HepG2 (cell line): Measurements from ENCODE around the gene IRAK4. TPM values are rescaled to one million over a fixed set of nuclear protein-coding genes. Genes with fewer than 3 reads are reported as not detected.

ENCODE experiments used
- CBFB ChIP-seq: sonication (generic); formaldehyde crosslinking; IDR thresholded peaks from 2 replicates; pipeline ENCODE4 v1.4.0; 2020; ENCODE audit warnings: missing genetic modification reagents
- GLI4 ChIP-seq: sonication (generic); formaldehyde crosslinking; IDR thresholded peaks from 2 replicates; pipeline ENCODE4 v1.5.1; 2020; ENCODE audit warnings: missing genetic modification reagents, mild to moderate bottlenecking, moderate library complexity, borderline replicate concordance
- JUND ChIP-seq: sonication (generic); formaldehyde crosslinking; IDR thresholded peaks from 2 replicates; pipeline ENCODE4 v1.8.0; 2022; ENCODE audit warnings: mild to moderate bottlenecking, missing genetic modification reagents
- WIZ ChIP-seq: sonication (generic); formaldehyde crosslinking; IDR thresholded peaks from 2 replicates; pipeline ENCODE4 v1.5.1; 2020; ENCODE audit warnings: mild to moderate bottlenecking, missing genetic modification reagents
- ZMYM3 ChIP-seq: sonication (generic); formaldehyde crosslinking; IDR thresholded peaks from 2 replicates; pipeline ENCODE4 v1.5.1; 2020; ENCODE audit warnings: mild to moderate bottlenecking, missing genetic modification reagents
- ZNF260 ChIP-seq: sonication (generic); formaldehyde crosslinking; IDR thresholded peaks from 2 replicates; pipeline ENCODE4 v1.4.0; 2020; ENCODE audit warnings: missing genetic modification reagents, low read depth, mild to moderate bottlenecking, borderline replicate concordance
- ZNF30 ChIP-seq: sonication (generic); formaldehyde crosslinking; IDR thresholded peaks from 2 replicates; pipeline ENCODE4 v1.5.0; 2020; ENCODE audit warnings: mild to moderate bottlenecking, missing genetic modification reagents
- ZNF530 ChIP-seq: sonication (generic); formaldehyde crosslinking; IDR thresholded peaks from 2 replicates; pipeline ENCODE4 v1.5.0; 2020; ENCODE audit warnings: low read depth, mild to moderate bottlenecking, missing genetic modification reagents
- ZNF577 ChIP-seq: sonication (generic); formaldehyde crosslinking; IDR thresholded peaks from 2 replicates; pipeline ENCODE4 v1.4.0; 2020; ENCODE audit warnings: mild to moderate bottlenecking, low read depth, missing genetic modification reagents, borderline replicate concordance
- ZNF75D ChIP-seq: sonication (generic); formaldehyde crosslinking; IDR thresholded peaks from 2 replicates; pipeline ENCODE4 v1.8.1; 2023; ENCODE audit warnings: missing genetic modification reagents, mild to moderate bottlenecking, borderline replicate concordance
- ZNF841 ChIP-seq: sonication (generic); formaldehyde crosslinking; IDR thresholded peaks from 2 replicates; pipeline ENCODE4 v1.8.1; 2023; ENCODE audit warnings: missing genetic modification reagents, borderline replicate concordance
- polyA plus RNA-seq, 8 experiments: library from polyadenylated mRNA; depleted of rRNA in 3 of 8; stranded (reverse) in 7 of 8; unstranded in 1 of 8; fragments of >200 nt; fragmentation: Illumina TruSeq in 4 of 8; extraction: Trizol in 4 of 8; gene quantifications; 2 replicates each; pipeline versions ENCODE4 v1.2.1 to v1.2.3, GENCODE V29; 2011 to 2016; ENCODE audit warnings: low read depth in 4 of 8, missing spikeins in 1 of 8, mixed read lengths in 1 of 8; ENCODE audit not compliant: insufficient read depth in 1 of 8
- total RNA-seq, 5 experiments: library from RNA; depleted of rRNA; stranded (reverse); fragments of >200 nt; fragmentation: Illumina TruSeq; extraction: Trizol; gene quantifications; 2 replicates each; pipeline ENCODE4 v1.2.3, GENCODE V29; 2016; ENCODE audit warnings: low read depth in 1 of 5
- TF ChIP-seq, protein P1 (sequence below): sonication (generic); formaldehyde crosslinking; IDR thresholded peaks from 2 replicates; pipeline ENCODE4 v1.4.0; 2020; ENCODE audit warnings: mild to moderate bottlenecking, missing genetic modification reagents
- TF ChIP-seq, protein P2 (sequence below): sonication (generic); formaldehyde crosslinking; IDR thresholded peaks from 2 replicates; pipeline ENCODE4 v1.5.1; 2020; ENCODE audit warnings: mild to moderate bottlenecking, missing genetic modification reagents, borderline replicate concordance
- TF ChIP-seq, protein P3 (sequence below): sonication (generic); formaldehyde crosslinking; IDR thresholded peaks from 2 replicates; pipeline ENCODE4 v1.4.0; 2020; ENCODE audit warnings: missing genetic modification reagents

The IRAK4 gene
- total and polyA plus RNA-seq, 2 of the 13 experiments (the other 11 are each of a cell fraction or from before 2014, with no cell fraction given): 6.6 to 7.1 TPM

GRCh38 chr12:43805860-43806736, 47.3 kb downstream of the IRAK4 start, which contains the start of gene TWF1 (continued):
- TF ChIP-seq WIZ (no peak), JUND (CRISPR knock-in tag) (no peak), GLI4 (CRISPR knock-in tag) (0 out of 2 replicates have a peak, but pooled peaks have one; percentile 58), ZMYM3 (CRISPR knock-in tag) (no peak), ZNF577 (CRISPR knock-in tag) (no peak), ZNF75D (CRISPR knock-in tag) (no peak), ZNF30 (CRISPR knock-in tag) (no peak), CBFB (CRISPR knock-in tag) (peak; percentile 70; the same call in 1 of the 2 replicates), ZNF530 (no peak), ZNF841 (CRISPR knock-in tag) (no peak), ZNF260 (CRISPR knock-in tag) (no peak)
- TF ChIP-seq, protein P1, sequence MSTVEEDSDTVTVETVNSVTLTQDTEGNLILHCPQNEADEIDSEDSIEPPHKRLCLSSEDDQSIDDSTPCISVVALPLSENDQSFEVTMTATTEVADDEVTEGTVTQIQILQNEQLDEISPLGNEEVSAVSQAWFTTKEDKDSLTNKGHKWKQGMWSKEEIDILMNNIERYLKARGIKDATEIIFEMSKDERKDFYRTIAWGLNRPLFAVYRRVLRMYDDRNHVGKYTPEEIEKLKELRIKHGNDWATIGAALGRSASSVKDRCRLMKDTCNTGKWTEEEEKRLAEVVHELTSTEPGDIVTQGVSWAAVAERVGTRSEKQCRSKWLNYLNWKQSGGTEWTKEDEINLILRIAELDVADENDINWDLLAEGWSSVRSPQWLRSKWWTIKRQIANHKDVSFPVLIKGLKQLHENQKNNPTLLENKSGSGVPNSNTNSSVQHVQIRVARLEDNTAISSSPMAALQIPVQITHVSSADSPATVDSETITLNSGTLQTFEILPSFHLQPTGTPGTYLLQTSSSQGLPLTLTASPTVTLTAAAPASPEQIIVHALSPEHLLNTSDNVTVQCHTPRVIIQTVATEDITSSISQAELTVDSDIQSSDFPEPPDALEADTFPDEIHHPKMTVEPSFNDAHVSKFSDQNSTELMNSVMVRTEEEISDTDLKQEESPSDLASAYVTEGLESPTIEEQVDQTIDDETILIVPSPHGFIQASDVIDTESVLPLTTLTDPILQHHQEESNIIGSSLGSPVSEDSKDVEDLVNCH: no peak
- TF ChIP-seq, protein P2, sequence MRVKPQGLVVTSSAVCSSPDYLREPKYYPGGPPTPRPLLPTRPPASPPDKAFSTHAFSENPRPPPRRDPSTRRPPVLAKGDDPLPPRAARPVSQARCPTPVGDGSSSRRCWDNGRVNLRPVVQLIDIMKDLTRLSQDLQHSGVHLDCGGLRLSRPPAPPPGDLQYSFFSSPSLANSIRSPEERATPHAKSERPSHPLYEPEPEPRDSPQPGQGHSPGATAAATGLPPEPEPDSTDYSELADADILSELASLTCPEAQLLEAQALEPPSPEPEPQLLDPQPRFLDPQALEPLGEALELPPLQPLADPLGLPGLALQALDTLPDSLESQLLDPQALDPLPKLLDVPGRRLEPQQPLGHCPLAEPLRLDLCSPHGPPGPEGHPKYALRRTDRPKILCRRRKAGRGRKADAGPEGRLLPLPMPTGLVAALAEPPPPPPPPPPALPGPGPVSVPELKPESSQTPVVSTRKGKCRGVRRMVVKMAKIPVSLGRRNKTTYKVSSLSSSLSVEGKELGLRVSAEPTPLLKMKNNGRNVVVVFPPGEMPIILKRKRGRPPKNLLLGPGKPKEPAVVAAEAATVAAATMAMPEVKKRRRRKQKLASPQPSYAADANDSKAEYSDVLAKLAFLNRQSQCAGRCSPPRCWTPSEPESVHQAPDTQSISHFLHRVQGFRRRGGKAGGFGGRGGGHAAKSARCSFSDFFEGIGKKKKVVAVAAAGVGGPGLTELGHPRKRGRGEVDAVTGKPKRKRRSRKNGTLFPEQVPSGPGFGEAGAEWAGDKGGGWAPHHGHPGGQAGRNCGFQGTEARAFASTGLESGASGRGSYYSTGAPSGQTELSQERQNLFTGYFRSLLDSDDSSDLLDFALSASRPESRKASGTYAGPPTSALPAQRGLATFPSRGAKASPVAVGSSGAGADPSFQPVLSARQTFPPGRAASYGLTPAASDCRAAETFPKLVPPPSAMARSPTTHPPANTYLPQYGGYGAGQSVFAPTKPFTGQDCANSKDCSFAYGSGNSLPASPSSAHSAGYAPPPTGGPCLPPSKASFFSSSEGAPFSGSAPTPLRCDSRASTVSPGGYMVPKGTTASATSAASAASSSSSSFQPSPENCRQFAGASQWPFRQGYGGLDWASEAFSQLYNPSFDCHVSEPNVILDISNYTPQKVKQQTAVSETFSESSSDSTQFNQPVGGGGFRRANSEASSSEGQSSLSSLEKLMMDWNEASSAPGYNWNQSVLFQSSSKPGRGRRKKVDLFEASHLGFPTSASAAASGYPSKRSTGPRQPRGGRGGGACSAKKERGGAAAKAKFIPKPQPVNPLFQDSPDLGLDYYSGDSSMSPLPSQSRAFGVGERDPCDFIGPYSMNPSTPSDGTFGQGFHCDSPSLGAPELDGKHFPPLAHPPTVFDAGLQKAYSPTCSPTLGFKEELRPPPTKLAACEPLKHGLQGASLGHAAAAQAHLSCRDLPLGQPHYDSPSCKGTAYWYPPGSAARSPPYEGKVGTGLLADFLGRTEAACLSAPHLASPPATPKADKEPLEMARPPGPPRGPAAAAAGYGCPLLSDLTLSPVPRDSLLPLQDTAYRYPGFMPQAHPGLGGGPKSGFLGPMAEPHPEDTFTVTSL (CRISPR knock-in tag): no peak
- TF ChIP-seq, protein P3, sequence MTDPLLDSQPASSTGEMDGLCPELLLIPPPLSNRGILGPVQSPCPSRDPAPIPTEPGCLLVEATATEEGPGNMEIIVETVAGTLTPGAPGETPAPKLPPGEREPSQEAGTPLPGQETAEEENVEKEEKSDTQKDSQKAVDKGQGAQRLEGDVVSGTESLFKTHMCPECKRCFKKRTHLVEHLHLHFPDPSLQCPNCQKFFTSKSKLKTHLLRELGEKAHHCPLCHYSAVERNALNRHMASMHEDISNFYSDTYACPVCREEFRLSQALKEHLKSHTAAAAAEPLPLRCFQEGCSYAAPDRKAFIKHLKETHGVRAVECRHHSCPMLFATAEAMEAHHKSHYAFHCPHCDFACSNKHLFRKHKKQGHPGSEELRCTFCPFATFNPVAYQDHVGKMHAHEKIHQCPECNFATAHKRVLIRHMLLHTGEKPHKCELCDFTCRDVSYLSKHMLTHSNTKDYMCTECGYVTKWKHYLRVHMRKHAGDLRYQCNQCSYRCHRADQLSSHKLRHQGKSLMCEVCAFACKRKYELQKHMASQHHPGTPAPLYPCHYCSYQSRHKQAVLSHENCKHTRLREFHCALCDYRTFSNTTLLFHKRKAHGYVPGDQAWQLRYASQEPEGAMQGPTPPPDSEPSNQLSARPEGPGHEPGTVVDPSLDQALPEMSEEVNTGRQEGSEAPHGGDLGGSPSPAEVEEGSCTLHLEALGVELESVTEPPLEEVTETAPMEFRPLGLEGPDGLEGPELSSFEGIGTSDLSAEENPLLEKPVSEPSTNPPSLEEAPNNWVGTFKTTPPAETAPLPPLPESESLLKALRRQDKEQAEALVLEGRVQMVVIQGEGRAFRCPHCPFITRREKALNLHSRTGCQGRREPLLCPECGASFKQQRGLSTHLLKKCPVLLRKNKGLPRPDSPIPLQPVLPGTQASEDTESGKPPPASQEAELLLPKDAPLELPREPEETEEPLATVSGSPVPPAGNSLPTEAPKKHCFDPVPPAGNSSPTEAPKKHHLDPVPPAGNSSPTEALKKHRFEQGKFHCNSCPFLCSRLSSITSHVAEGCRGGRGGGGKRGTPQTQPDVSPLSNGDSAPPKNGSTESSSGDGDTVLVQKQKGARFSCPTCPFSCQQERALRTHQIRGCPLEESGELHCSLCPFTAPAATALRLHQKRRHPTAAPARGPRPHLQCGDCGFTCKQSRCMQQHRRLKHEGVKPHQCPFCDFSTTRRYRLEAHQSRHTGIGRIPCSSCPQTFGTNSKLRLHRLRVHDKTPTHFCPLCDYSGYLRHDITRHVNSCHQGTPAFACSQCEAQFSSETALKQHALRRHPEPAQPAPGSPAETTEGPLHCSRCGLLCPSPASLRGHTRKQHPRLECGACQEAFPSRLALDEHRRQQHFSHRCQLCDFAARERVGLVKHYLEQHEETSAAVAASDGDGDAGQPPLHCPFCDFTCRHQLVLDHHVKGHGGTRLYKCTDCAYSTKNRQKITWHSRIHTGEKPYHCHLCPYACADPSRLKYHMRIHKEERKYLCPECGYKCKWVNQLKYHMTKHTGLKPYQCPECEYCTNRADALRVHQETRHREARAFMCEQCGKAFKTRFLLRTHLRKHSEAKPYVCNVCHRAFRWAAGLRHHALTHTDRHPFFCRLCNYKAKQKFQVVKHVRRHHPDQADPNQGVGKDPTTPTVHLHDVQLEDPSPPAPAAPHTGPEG: peak; percentile 28; the same call in 1 of the 2 replicates
